PFSK-1 (cell line): Measurements from ENCODE around the gene NDFIP1.

Source experiments
- FOXP2 ChIP-seq: optimal IDR thresholded peaks from 2 replicates; pipeline ENCODE3; 2011; ENCODE audit warnings: borderline replicate concordance, control low read depth, inconsistent platforms; ENCODE audit not compliant: insufficient read depth; ENCODE audit errors: extremely low read length, extremely low read depth
- POLR2AphosphoS5 ChIP-seq: IDR thresholded peaks from 2 replicates; pipeline ENCODE4 v1.6.1; 2012; ENCODE audit warnings: low read depth, mild to moderate bottlenecking, control low read depth, low read length, moderate library complexity
- REST ChIP-seq, 2 experiments: IDR thresholded peaks; 2 replicates each; pipeline versions ENCODE4 v1.6.1 to v1.8.0; 2011 to 2012; ENCODE audit warnings: low read depth in 2 of 2, low read length in 2 of 2, control low read depth in 1 of 2, inconsistent platforms in 1 of 2, mild to moderate bottlenecking in 1 of 2, moderate library complexity in 1 of 2; ENCODE audit not compliant: insufficient read depth in 1 of 2
- SIN3A ChIP-seq: IDR thresholded peaks from 2 replicates; pipeline ENCODE4 v1.6.1; 2012; ENCODE audit warnings: mild to moderate bottlenecking, low read length, moderate library complexity, borderline replicate concordance; ENCODE audit not compliant: insufficient read depth
- TAF1 ChIP-seq: IDR thresholded peaks from 2 replicates; pipeline ENCODE4 v1.6.1; 2012; ENCODE audit warnings: low read length, control low read depth, borderline replicate concordance; ENCODE audit not compliant: insufficient read depth

Gene NDFIP1

DNA sequence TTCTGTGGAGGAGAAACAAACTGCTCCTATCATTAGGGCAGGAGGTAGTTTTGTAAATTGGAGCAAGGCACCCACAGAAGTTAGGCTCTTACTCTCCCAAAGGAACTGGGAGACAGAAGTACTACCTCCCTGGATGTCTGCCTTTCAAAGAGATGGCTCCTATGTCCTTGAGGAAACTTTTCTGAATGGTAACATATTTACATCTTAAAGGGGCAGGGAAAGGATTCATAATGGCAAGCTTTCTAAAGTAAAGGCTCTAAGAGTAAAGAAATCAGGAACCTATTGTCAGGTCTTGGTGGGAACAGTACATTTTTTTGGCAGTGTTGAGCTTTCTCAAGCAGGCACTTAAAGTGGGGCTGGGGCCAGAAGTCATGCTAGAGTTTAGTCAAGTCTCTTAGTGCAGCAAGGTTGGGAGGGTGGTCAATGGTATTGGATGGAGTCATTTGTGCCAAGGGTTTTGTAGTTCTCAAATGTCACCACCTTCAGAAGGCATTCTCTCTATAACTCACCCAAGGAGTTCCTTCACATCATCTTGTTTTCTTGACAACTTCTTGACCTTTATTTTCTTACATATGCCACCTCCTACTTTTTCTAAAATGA is 26.3 kb upstream of the NDFIP1 start:
- TF ChIP-seq POLR2AphosphoS5 (no peak), REST (IDR thresholded peaks at IDR 0.05; ENCODE audit: insufficient read depth in 1 of 2, low read depth in 2 of 2, low read length in 2 of 2) (no peak), TAF1 (no peak), FOXP2 (no peak), SIN3A (no peak)

GRCh38 chr5:142086229-142086628 is 22.4 kb upstream of the NDFIP1 start:
- TF ChIP-seq SIN3A (no peak), POLR2AphosphoS5 (no peak), TAF1 (no peak), FOXP2 (no peak)

GRCh38 chr5:142086679-142087078 is 21.9 kb upstream of the NDFIP1 start:
- TF ChIP-seq REST (IDR thresholded peaks at IDR 0.05; ENCODE audit: insufficient read depth in 1 of 2, low read depth in 2 of 2, low read length in 2 of 2) = no peak
- no peak for TF ChIP-seq FOXP2
- TF ChIP-seq TAF1 = no peak
- TF ChIP-seq SIN3A = no peak
- no peak for TF ChIP-seq POLR2AphosphoS5

GRCh38 chr5:142087920-142088679 is 20.5 kb upstream of the NDFIP1 start:
- TF ChIP-seq POLR2AphosphoS5 (no peak), TAF1 (no peak), REST (IDR thresholded peaks at IDR 0.05; ENCODE audit: insufficient read depth in 1 of 2, low read depth in 2 of 2, low read length in 2 of 2) (no peak), FOXP2 (no peak), SIN3A (no peak)

GRCh38 chr5:142091012-142091411 is 17.6 kb upstream of the NDFIP1 start:
- no peak for TF ChIP-seq FOXP2
- TF ChIP-seq REST (IDR thresholded peaks at IDR 0.05; ENCODE audit: insufficient read depth in 1 of 2, low read depth in 2 of 2, low read length in 2 of 2) = no peak
- no peak for TF ChIP-seq POLR2AphosphoS5
- no peak for TF ChIP-seq TAF1
- no peak for TF ChIP-seq SIN3A
